Stomach (tissue), 4 donors: ENCODE data around the gene TLR9.

Experiments used
- CTCF ChIP-seq, 7 experiments: fragments of 450-650 bp in 4 of 7; fragments of 200-600 bp in 3 of 7; sonication (generic) in 3 of 7; IDR thresholded peaks; one replicate each; pipeline ENCODE4 v1.5.1; 2016 to 2019; ENCODE audit warnings: antibody characterized with exemption in 7 of 7, control low read depth in 2 of 7, mild to moderate bottlenecking in 1 of 7
- POLR2A ChIP-seq, 4 donors: fragments of 450-650 bp; IDR thresholded peaks; one replicate each; pipeline ENCODE4 v1.6.1; 2016; ENCODE audit warnings: antibody characterized with exemption in 4 of 4, control low read depth in 2 of 4, mild to moderate bottlenecking in 1 of 4, moderate library complexity in 1 of 4

DNA sequence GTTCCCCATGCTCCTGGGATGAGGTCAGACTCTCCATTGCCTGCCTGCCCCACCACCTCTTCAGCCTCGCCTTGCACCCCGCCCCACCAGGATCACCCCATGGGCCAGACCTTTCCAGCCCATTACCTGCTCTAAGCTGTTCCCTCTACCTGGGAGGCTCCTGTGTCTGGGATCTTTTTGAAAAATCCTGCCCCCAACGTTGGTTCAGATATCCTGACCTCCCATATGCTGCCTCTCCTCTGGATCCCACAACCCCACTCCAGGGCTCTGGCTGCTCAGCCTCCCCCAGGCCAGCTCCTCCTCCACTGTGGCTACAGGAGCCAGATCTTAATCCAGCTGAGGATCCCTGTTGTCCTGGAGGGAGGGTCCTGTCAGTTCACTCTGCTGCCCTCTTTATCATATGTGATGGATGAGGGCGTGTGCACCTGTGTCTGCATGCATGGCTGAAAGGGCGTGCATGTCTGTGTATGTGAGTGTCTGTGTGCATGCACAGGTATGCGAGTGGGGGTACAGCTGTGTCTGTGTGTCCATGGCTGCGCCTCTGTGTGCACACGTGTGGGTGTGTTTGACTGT, 49.2 kb downstream of the TLR9 start:
- no peak for TF ChIP-seq CTCF (IDR thresholded peaks at IDR 0.05)
- no peak for TF ChIP-seq POLR2A (IDR thresholded peaks at IDR 0.05)
